ENCODE measurements around the gene RASAL1. TPM values are rescaled to one million over a fixed set of nuclear protein-coding genes. Genes with fewer than 3 reads are reported as not detected.

Gene RASAL1
- total RNA-seq, 1 experiment from 2014 or later, result 8.1 TPM

DNA sequence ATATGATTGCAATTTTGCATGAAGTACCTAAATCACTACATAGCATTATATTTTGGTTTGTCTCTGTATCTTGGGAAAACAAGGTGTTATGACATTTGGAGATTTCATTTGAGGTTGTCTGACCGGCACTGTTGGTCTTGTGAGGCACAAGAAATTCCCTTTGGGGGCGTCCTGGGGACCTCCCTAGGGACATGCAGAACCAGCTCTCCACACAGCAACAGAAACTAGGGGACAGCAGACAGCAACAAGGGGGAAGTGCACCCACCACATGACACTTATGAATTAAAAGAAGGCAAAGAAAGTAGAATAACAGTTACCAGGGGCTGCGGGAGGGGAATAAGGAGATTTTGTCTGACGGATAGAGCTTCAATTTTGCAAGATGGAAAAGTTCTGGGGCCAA is 35.4 kb upstream of the RASAL1 start:
- Mint-ChIP-seq H3K4me3 (no peak overlapping the region), H3K9me3 (no peaks in the 10 kb centered on the region), H3K4me1 (no peaks in the 10 kb centered on the region), H3K27me3 (ENCODE audit: low read depth) (no peaks in the 10 kb centered on the region), H3K36me3 (peaks cover 62% of the 10 kb centered on the region), H3K27ac (no peak overlapping the region)
- DNase-seq (ENCODE audit: low spot score) (no peak), ATAC-seq (no peak)
- TF ChIP-seq, protein P1, sequence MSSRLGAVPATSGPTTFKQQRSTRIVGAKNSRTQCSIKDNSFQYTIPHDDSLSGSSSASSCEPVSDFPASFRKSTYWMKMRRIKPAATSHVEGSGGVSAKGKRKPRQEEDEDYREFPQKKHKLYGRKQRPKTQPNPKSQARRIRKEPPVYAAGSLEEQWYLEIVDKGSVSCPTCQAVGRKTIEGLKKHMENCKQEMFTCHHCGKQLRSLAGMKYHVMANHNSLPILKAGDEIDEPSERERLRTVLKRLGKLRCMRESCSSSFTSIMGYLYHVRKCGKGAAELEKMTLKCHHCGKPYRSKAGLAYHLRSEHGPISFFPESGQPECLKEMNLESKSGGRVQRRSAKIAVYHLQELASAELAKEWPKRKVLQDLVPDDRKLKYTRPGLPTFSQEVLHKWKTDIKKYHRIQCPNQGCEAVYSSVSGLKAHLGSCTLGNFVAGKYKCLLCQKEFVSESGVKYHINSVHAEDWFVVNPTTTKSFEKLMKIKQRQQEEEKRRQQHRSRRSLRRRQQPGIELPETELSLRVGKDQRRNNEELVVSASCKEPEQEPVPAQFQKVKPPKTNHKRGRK (CRISPR knock-in tag; IDR thresholded peaks at IDR 0.05; ENCODE audit: borderline replicate concordance), result no peak
- TF ChIP-seq, protein P2, sequence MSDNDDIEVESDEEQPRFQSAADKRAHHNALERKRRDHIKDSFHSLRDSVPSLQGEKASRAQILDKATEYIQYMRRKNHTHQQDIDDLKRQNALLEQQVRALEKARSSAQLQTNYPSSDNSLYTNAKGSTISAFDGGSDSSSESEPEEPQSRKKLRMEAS (CRISPR knock-in tag; IDR thresholded peaks at IDR 0.05), result no peak
- no peak for TF ChIP-seq PRRX2 (CRISPR knock-in tag; IDR thresholded peaks at IDR 0.05)
- TF ChIP-seq GRHL2 (CRISPR knock-in tag; IDR thresholded peaks at IDR 0.05; ENCODE audit: insufficient replicate concordance, severe bottlenecking), result no peak
- TF ChIP-seq ZNF121 (CRISPR knock-in tag; IDR thresholded peaks at IDR 0.05), result no peak
- TF ChIP-seq NR2C2 (CRISPR knock-in tag; IDR thresholded peaks at IDR 0.05), result no peak
- TF ChIP-seq GTF2I (CRISPR knock-in tag; conservative IDR thresholded peaks at IDR 0.05), result no peak
- no peak for TF ChIP-seq EMX1 (CRISPR knock-in tag; IDR thresholded peaks at IDR 0.05)
- TF ChIP-seq, protein P3, sequence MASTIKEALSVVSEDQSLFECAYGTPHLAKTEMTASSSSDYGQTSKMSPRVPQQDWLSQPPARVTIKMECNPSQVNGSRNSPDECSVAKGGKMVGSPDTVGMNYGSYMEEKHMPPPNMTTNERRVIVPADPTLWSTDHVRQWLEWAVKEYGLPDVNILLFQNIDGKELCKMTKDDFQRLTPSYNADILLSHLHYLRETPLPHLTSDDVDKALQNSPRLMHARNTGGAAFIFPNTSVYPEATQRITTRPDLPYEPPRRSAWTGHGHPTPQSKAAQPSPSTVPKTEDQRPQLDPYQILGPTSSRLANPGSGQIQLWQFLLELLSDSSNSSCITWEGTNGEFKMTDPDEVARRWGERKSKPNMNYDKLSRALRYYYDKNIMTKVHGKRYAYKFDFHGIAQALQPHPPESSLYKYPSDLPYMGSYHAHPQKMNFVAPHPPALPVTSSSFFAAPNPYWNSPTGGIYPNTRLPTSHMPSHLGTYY (CRISPR knock-in tag; IDR thresholded peaks at IDR 0.05), result no peak
- TF ChIP-seq, protein P4, sequence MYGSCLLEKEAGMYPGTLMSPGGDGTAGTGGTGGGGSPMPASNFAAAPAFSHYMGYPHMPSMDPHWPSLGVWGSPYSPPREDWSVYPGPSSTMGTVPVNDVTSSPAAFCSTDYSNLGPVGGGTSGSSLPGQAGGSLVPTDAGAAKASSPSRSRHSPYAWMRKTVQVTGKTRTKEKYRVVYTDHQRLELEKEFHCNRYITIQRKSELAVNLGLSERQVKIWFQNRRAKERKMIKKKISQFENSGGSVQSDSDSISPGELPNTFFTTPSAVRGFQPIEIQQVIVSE (CRISPR knock-in tag; IDR thresholded peaks at IDR 0.05; ENCODE audit: borderline replicate concordance), result no peak
- TF ChIP-seq, protein P5, sequence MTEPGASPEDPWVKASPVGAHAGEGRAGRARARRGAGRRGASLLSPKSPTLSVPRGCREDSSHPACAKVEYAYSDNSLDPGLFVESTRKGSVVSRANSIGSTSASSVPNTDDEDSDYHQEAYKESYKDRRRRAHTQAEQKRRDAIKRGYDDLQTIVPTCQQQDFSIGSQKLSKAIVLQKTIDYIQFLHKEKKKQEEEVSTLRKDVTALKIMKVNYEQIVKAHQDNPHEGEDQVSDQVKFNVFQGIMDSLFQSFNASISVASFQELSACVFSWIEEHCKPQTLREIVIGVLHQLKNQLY (CRISPR knock-in tag; IDR thresholded peaks at IDR 0.05), result no peak
- TF ChIP-seq, protein P6, sequence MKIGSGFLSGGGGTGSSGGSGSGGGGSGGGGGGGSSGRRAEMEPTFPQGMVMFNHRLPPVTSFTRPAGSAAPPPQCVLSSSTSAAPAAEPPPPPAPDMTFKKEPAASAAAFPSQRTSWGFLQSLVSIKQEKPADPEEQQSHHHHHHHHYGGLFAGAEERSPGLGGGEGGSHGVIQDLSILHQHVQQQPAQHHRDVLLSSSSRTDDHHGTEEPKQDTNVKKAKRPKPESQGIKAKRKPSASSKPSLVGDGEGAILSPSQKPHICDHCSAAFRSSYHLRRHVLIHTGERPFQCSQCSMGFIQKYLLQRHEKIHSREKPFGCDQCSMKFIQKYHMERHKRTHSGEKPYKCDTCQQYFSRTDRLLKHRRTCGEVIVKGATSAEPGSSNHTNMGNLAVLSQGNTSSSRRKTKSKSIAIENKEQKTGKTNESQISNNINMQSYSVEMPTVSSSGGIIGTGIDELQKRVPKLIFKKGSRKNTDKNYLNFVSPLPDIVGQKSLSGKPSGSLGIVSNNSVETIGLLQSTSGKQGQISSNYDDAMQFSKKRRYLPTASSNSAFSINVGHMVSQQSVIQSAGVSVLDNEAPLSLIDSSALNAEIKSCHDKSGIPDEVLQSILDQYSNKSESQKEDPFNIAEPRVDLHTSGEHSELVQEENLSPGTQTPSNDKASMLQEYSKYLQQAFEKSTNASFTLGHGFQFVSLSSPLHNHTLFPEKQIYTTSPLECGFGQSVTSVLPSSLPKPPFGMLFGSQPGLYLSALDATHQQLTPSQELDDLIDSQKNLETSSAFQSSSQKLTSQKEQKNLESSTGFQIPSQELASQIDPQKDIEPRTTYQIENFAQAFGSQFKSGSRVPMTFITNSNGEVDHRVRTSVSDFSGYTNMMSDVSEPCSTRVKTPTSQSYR (CRISPR knock-in tag; IDR thresholded peaks at IDR 0.05), result no peak
- CTCF ChIA-PET, result interaction anchor here (0.6 to 2.2 kb wide), 3 partner anchors 9 to 178 kb away, joined by 3 to 4 read pairs (median 3); no protein-coding TSS in a partner anchor
- POLR2A ChIA-PET, result no interaction called here

DNA sequence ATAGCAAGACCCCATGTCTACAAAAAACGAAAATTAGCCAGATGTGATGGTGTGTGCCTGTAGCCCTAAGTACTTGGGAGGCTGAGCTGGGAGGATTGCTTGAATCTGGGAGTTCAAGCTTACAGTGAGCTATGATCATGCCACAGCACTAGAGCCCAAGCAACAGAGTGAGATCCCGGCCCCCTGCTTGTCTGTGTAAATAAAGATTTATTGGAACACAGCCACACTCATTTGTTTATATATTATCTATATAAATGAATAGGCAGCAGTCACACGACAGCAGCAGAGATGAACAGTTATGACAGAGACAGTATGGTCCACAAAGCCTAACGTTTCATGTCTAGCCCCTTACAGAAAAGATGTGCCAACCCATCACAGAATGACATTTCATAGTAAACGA is 34.9 kb upstream of the RASAL1 start:
- Mint-ChIP-seq H3K4me1 (no peaks in the 10 kb centered on the region), H3K27me3 (ENCODE audit: low read depth) (no peaks in the 10 kb centered on the region), H3K36me3 (peaks cover 65% of the 10 kb centered on the region), H3K27ac (no peak overlapping the region), H3K4me3 (no peak overlapping the region), H3K9me3 (no peaks in the 10 kb centered on the region)
- DNase-seq (ENCODE audit: low spot score), result no peak
- ChIA-PET POLR2A (no interaction called here), CTCF (interaction anchor here (0.9 to 2.2 kb wide), 2 partner anchors 9 to 178 kb away, joined by 3 to 4 read pairs; no protein-coding TSS in a partner anchor)
- no peak for ATAC-seq
- TF ChIP-seq, protein P1 (CRISPR knock-in tag; IDR thresholded peaks at IDR 0.05; ENCODE audit: borderline replicate concordance), result no peak
- TF ChIP-seq, protein P7, sequence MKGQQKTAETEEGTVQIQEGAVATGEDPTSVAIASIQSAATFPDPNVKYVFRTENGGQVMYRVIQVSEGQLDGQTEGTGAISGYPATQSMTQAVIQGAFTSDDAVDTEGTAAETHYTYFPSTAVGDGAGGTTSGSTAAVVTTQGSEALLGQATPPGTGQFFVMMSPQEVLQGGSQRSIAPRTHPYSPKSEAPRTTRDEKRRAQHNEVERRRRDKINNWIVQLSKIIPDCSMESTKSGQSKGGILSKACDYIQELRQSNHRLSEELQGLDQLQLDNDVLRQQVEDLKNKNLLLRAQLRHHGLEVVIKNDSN (CRISPR knock-in tag; IDR thresholded peaks at IDR 0.05), result no peak
- no peak for TF ChIP-seq CBFB (CRISPR knock-in tag; IDR thresholded peaks at IDR 0.05; ENCODE audit: low read depth)
- TF ChIP-seq, protein P8, sequence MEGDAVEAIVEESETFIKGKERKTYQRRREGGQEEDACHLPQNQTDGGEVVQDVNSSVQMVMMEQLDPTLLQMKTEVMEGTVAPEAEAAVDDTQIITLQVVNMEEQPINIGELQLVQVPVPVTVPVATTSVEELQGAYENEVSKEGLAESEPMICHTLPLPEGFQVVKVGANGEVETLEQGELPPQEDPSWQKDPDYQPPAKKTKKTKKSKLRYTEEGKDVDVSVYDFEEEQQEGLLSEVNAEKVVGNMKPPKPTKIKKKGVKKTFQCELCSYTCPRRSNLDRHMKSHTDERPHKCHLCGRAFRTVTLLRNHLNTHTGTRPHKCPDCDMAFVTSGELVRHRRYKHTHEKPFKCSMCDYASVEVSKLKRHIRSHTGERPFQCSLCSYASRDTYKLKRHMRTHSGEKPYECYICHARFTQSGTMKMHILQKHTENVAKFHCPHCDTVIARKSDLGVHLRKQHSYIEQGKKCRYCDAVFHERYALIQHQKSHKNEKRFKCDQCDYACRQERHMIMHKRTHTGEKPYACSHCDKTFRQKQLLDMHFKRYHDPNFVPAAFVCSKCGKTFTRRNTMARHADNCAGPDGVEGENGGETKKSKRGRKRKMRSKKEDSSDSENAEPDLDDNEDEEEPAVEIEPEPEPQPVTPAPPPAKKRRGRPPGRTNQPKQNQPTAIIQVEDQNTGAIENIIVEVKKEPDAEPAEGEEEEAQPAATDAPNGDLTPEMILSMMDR (IDR thresholded peaks at IDR 0.05), result no peak
- no peak for TF ChIP-seq RELA (CRISPR knock-in tag; IDR thresholded peaks at IDR 0.05; ENCODE audit: borderline replicate concordance)
